Adrenal gland (tissue), 12 donors: Measurements from ENCODE around the gene TMX4. TPM values are rescaled to one million over a fixed set of nuclear protein-coding genes. Genes with fewer than 3 reads are reported as not detected.

Experiments
- DNase-seq, 7 donors: peaks; one replicate each; pipeline ENCODE4 v3.0.0-alpha.2; 2019 to 2020
- H3K27ac ChIP-seq, 5 donors: fragments of 200-600 bp; sonication (generic) in 4 of 5; 1 replicate in 3 of 5; 2 replicates in 2 of 5; pipeline versions ENCODE4 v1.5.1 to v1.8.0; 2016 to 2020; ENCODE audit warnings: mild to moderate bottlenecking in 1 of 5
- H3K27me3 ChIP-seq: fragments of 200-600 bp; 2 replicates; pipeline ENCODE4 v1.8.0; 2021
- H3K36me3 ChIP-seq, 2 donors: fragments of 200-600 bp; replicated peaks in 1 of 2; 1 replicate in 1 of 2; 2 replicates in 1 of 2; pipeline versions ENCODE4 v1.5.1 to v1.8.0; 2018 to 2022
- H3K4me1 ChIP-seq, 2 donors: fragments of 200-600 bp; replicated peaks in 1 of 2; 1 replicate in 1 of 2; 2 replicates in 1 of 2; pipeline versions ENCODE4 v1.5.1 to v1.8.0; 2018 to 2021
- H3K4me3 ChIP-seq, 4 donors: fragments of 200-600 bp; sonication (generic) in 3 of 4; one replicate each; pipeline ENCODE4 v1.5.1; 2016 to 2018
- H3K9me3 ChIP-seq, 3 donors: fragments of 200-600 bp; sonication (generic) in 1 of 3; replicated peaks in 1 of 3; 1 replicate in 2 of 3; 2 replicates in 1 of 3; pipeline versions ENCODE4 v1.5.1 to v1.8.0; 2016 to 2021
- CTCF ChIP-seq, 6 experiments: fragments of 450-650 bp in 4 of 6; fragments of 200-600 bp in 2 of 6; sonication (generic) in 1 of 6; IDR thresholded peaks; 1 replicate in 5 of 6; 2 replicates in 1 of 6; pipeline versions ENCODE4 v1.5.1 to v1.8.0; 2016 to 2021; ENCODE audit warnings: antibody characterized with exemption in 6 of 6, mild to moderate bottlenecking in 2 of 6, moderate library complexity in 1 of 6
- POLR2A ChIP-seq, 2 donors: fragments of 450-650 bp; IDR thresholded peaks; one replicate each; pipeline ENCODE4 v1.6.1; 2017; ENCODE audit warnings: antibody characterized with exemption in 2 of 2, mild to moderate bottlenecking in 2 of 2, moderate library complexity in 1 of 2
- WGBS, 4 donors: extraction: QIAGEN DNeasy Blood & Tissue Kit in 2 of 4; methylation state at CpG; one replicate each; pipeline versions ENCODE4 v1.1.5 to v1.1.7; 2013 to 2017; 5-methylcytosine and 5-hydroxymethylcytosine counted together
- intact Hi-C, 2 donors: fragments of 100-400 bp; cut with DNase I; formaldehyde crosslinking; loops; one replicate each; pipeline versions ENCODE4 v1.14.1 to v1.15.0; 2022 to 2023
- polyA plus RNA-seq, 3 donors: library from polyadenylated mRNA; stranded (reverse); fragments of 200-250 nt in 2 of 3; fragments of 350-450 nt in 1 of 3; fragmentation: Illumina TruSeq in 1 of 3; extraction: RNeasy Lipid Tissue Mini Kit (QIAGEN cat#74804) in 1 of 3; gene quantifications; one replicate each; pipeline ENCODE4 v1.2.3, GENCODE V29; 2013 to 2014
- total RNA-seq, 9 donors: library from RNA; depleted of rRNA in 4 of 9; stranded (reverse); fragments of >200 nt in 4 of 9; fragments of 120-200 nt in 1 of 9; fragmentation: NEBNext Ultra II Directional in 1 of 9; extraction: Animal tissue kit (Norgen Biotek cat#: 25700) in 1 of 9; gene quantifications; one replicate each; pipeline versions ENCODE4 v1.1.0 to v1.2.4, GENCODE V29; 2013 to 2023
- donor health status: healthy with polysubstance abuse.
- donor health status: Bipolar disorder and iron deficiency.
- donor health status: DM: yes; HTN: yes; CAD: no.
- donor health status: DM: no; HTN: no; CAD: no.
- donor health status: DM: no; HTN: no; CAD: no.
- donor health status: DM: yes; HTN: yes; CAD: no.

The TMX4 gene
- total and polyA plus RNA-seq, 12 donors, result 10.1 to 89.8 (median 47.2) TPM

GRCh38 chr20:8019998-8020247, 362 bp upstream of the TMX4 start:
- no peaks in the 10 kb centered on the region for H3K36me3 ChIP-seq
- H3K27ac ChIP-seq, result peak overlapping the region in 4 of 5 donors; percentile 88 to 97 (median 97)
- no peaks in the 10 kb centered on the region for H3K9me3 ChIP-seq
- TF ChIP-seq CTCF (IDR thresholded peaks at IDR 0.05) (no peak), POLR2A (IDR thresholded peaks at IDR 0.05) (no peak)
- peaks cover 0 to 15% of the 10 kb centered on the region in 2 donors for H3K4me1 ChIP-seq
- no peaks in the 10 kb centered on the region for H3K27me3 ChIP-seq
- WGBS, 4 donors, result 0 to 2% (median 1%) methylated on average over 3 of the region's 3 CpGs
- peak overlapping the region in 2 of 4 donors; percentile 33 to 76 for H3K4me3 ChIP-seq
- intact Hi-C loops, result loop anchor here in 1 of 2 donors (10.0 kb wide), 1 partner anchor 695 kb away; no protein-coding TSS in a partner anchor
- no peak for DNase-seq

- H3K27me3 ChIP-seq, result no peaks in the 10 kb centered on the region
- DNase-seq, result peak in 5 of 7 donors; percentile 52 to 67 (median 62)
- H3K4me3 ChIP-seq, result peak overlapping the region; percentile 33 to 76 (median 58)
- no peaks in the 10 kb centered on the region for H3K9me3 ChIP-seq
- peak overlapping the region; percentile 64 to 97 (median 97) for H3K27ac ChIP-seq
- TF ChIP-seq POLR2A (IDR thresholded peaks at IDR 0.05), result no peak
- peak in 3 of 6 experiments; percentile 21 to 42 (median 24) for TF ChIP-seq CTCF (IDR thresholded peaks at IDR 0.05)
- intact Hi-C loops, result no loop called here
- H3K36me3 ChIP-seq, result no peaks in the 10 kb centered on the region
- WGBS, 4 donors, result 0 to 2% (median 1%) methylated on average over 11 to 23 of the region's 23 CpGs
- H3K4me1 ChIP-seq, result peaks cover 0 to 15% of the 10 kb centered on the region in 2 donors
Observed at GRCh38 chr20:8018958-8019245, 659 bp downstream of the TMX4 start.

GRCh38 chr20:8012724-8013123, 6.8 kb downstream of the TMX4 start:
- Histone ChIP-seq H3K36me3 (no peaks in the 10 kb centered on the region), H3K27me3 (no peaks in the 10 kb centered on the region), H3K4me3 (no peak overlapping the region), H3K4me1 (peaks cover 0 to 14% of the 10 kb centered on the region in 2 donors), H3K9me3 (no peaks in the 10 kb centered on the region), H3K27ac (no peak overlapping the region)
- TF ChIP-seq POLR2A (IDR thresholded peaks at IDR 0.05) (no peak), CTCF (IDR thresholded peaks at IDR 0.05) (no peak)
- DNase-seq, result no peak
- intact Hi-C loops, result no loop called here
- WGBS, 4 donors, result 44 to 63% (median 54%) methylated on average over 1 of the region's 1 CpG

GRCh38 chr20:8008733-8009132, 10.8 kb downstream of the TMX4 start:
- Histone ChIP-seq H3K27ac (no peak overlapping the region), H3K27me3 (no peaks in the 10 kb centered on the region), H3K4me3 (no peak overlapping the region), H3K4me1 (peaks cover 0 to 6% of the 10 kb centered on the region in 2 donors), H3K9me3 (no peaks in the 10 kb centered on the region), H3K36me3 (no peaks in the 10 kb centered on the region)
- intact Hi-C loops, result no loop called here
- TF ChIP-seq CTCF (IDR thresholded peaks at IDR 0.05), result no peak
- TF ChIP-seq POLR2A (IDR thresholded peaks at IDR 0.05), result no peak
- DNase-seq, result no peak
- WGBS, 4 donors, result 85 to 91% (median 88%) methylated on average over 2 of the region's 2 CpGs
